ENCODE data around the gene ITPR3.

ITPR3 gene

GRCh38 chr6:33742837-33743236 lies 121.7 kb downstream of the ITPR3 start:
- no peak for DNase-seq

- peak; percentile 65 for DNase-seq
Observed at GRCh38 chr6:33744001-33744848, 123.1 kb downstream of the ITPR3 start.

GRCh38 chr6:33744895-33745546 lies 123.9 kb downstream of the ITPR3 start:
- no peak for DNase-seq

GRCh38 chr6:33745548-33745947 lies 124.4 kb downstream of the ITPR3 start:
- no peak for DNase-seq

All from fibroblast of skin of right quadriceps (primary cell).